HepG2 (cell line): ENCODE data around the gene C9orf50. TPM values are rescaled to one million over a fixed set of nuclear protein-coding genes. Genes with fewer than 3 reads are reported as not detected.

Experiments used
- ATAC-seq: fragments of 200-7000 bp; cut with Tn5 transposase; 3 replicates; pipeline ENCODE4 v1.9.1; 2020; ENCODE audit warnings: mild to moderate bottlenecking, moderate library complexity
- BruUV-seq: library from RNA; stranded (reverse); fragments of 400-500 nt; replicated peaks from 2 replicates; lab custom pipeline; 2021; lab: Mats Ljungman, UMichigan
- CTCF ChIA-PET: fragments of 300-600 bp; formaldehyde crosslinking; extraction: SDS; loops from one replicate; lab custom pipeline; 2021; ENCODE audit warnings: low total read pairs, inconsistent platforms, low intra/inter-chr PET ratio; lab: Yijun Ruan, JAX
- POLR2A ChIA-PET: fragments of 350-600 bp; sonication (Branson Sonifier 250); formaldehyde crosslinking; loops from one replicate; lab custom pipeline; 2020; ENCODE audit warnings: antibody characterized with exemption, inconsistent platforms; lab: Yijun Ruan, JAX
- DNase-seq: peaks from one replicate; pipeline ENCODE4 v3.0.0-alpha.2; 2015; ENCODE audit warnings: low spot score
- FAIRE-seq: peaks from 3 replicates; lab custom pipeline; 2011; peaks lifted over from hg19 to GRCh38; lab: Jason Lieb, UNC
- H2AFZ ChIP-seq: one replicate; pipeline ENCODE4 v1.6.1; 2011; ENCODE audit warnings: low read length, inconsistent platforms
- H3K27ac ChIP-seq: fragments of 300-600 bp; 3 replicates; pipeline ENCODE4 v1.8.0; 2011; ENCODE audit warnings: mixed run types, mild to moderate bottlenecking, mixed read lengths, low read length, inconsistent platforms; ENCODE audit not compliant: insufficient read depth; ENCODE audit errors: extremely low read length
- H3K27me3 ChIP-seq, 2 experiments: fragments of 200-600 bp in 1 of 2; 2 replicates in 1 of 2; 3 replicates in 1 of 2; pipeline versions ENCODE4 v1.6.0 to v1.8.0; 2011; ENCODE audit warnings: low read length in 2 of 2, mild to moderate bottlenecking in 2 of 2, moderate library complexity in 2 of 2, inconsistent platforms in 1 of 2; ENCODE audit not compliant: insufficient read depth in 2 of 2, control insufficient read depth in 1 of 2
- H3K36me3 ChIP-seq, 2 experiments: fragments of 200-600 bp in 1 of 2; replicated peaks in 1 of 2; 2 replicates in 1 of 2; 3 replicates in 1 of 2; pipeline versions ENCODE4 v1.5.1 to v1.8.0; 2011; ENCODE audit warnings: low read length in 2 of 2, inconsistent platforms in 1 of 2; ENCODE audit not compliant: insufficient read depth in 2 of 2, control insufficient read depth in 1 of 2
- H3K4me1 ChIP-seq: 2 replicates; pipeline ENCODE4 v1.5.1; 2012; ENCODE audit warnings: low read length, inconsistent platforms; ENCODE audit not compliant: insufficient read depth
- H3K4me2 ChIP-seq: 2 replicates; pipeline ENCODE4 v1.6.0; 2011; ENCODE audit warnings: low read depth, low read length, inconsistent platforms
- H3K4me3 ChIP-seq, 3 experiments: fragments of 200-600 bp in 1 of 3; sonication (generic), shearing (Covaris generic) in 1 of 3; replicated peaks in 1 of 3; 2 replicates each; pipeline ENCODE4 v1.5.1; 2011 to 2016; ENCODE audit warnings: low read length in 3 of 3, inconsistent platforms in 2 of 3, low read depth in 2 of 3, mild to moderate bottlenecking in 2 of 3, control low read depth in 1 of 3, mixed read lengths in 1 of 3; ENCODE audit not compliant: insufficient read depth in 1 of 3
- H3K79me2 ChIP-seq: one replicate; pipeline ENCODE4 v1.6.1; 2011; ENCODE audit warnings: low read length, inconsistent platforms; ENCODE audit not compliant: insufficient read depth
- H3K9ac ChIP-seq: 2 replicates; pipeline ENCODE4 v1.6.0; 2011; ENCODE audit warnings: mild to moderate bottlenecking, low read depth, low read length, inconsistent platforms; ENCODE audit not compliant: insufficient read depth
- H3K9me3 ChIP-seq: 2 replicates; pipeline ENCODE4 v1.5.1; 2012; ENCODE audit warnings: mild to moderate bottlenecking, low read length
- H4K20me1 ChIP-seq: 2 replicates; pipeline ENCODE4 v1.6.0; 2011; ENCODE audit warnings: inconsistent platforms, mild to moderate bottlenecking, low read length, moderate library complexity; ENCODE audit not compliant: insufficient read depth
- ASH2L ChIP-seq: fragments of 300-600, 200-600 bp; sonication (generic); IDR thresholded peaks from 2 replicates; pipeline ENCODE4 v1.7.0; 2017; ENCODE audit warnings: low read depth, mild to moderate bottlenecking, moderate library complexity, mixed read lengths, low read length; ENCODE audit not compliant: insufficient read length
- HES4 ChIP-seq: sonication (generic); formaldehyde crosslinking; IDR thresholded peaks from 2 replicates; pipeline ENCODE4 v1.9.0; 2021; ENCODE audit warnings: mild to moderate bottlenecking, missing genetic modification reagents, borderline replicate concordance
- HNRNPK ChIP-seq: fragments of 200-400 bp; formaldehyde crosslinking; IDR thresholded peaks from 2 replicates; pipeline ENCODE4 v1.6.1; 2018; ENCODE audit warnings: low read length, low read depth, moderate library complexity, mild to moderate bottlenecking; ENCODE audit not compliant: poor library complexity, severe bottlenecking
- MED1 ChIP-seq: sonication (generic); formaldehyde crosslinking; IDR thresholded peaks from 2 replicates; pipeline ENCODE4 v1.4.0; 2020; ENCODE audit warnings: missing genetic modification reagents
- PCBP1 ChIP-seq: fragments of 200-400 bp; formaldehyde crosslinking; IDR thresholded peaks from 2 replicates; pipeline ENCODE4 v1.6.1; 2017; ENCODE audit warnings: mild to moderate bottlenecking, low read depth, low read length, borderline replicate concordance
- SAFB2 ChIP-seq: sonication (generic); formaldehyde crosslinking; IDR thresholded peaks from 2 replicates; pipeline ENCODE4 v1.5.1; 2020; ENCODE audit warnings: missing genetic modification reagents, low read depth, mild to moderate bottlenecking, borderline replicate concordance
- SP2 ChIP-seq: sonication (generic); formaldehyde crosslinking; IDR thresholded peaks from 2 replicates; pipeline ENCODE4 v1.5.1; 2020; ENCODE audit warnings: mild to moderate bottlenecking, missing genetic modification reagents
- ZBTB14 ChIP-seq: sonication (generic); formaldehyde crosslinking; IDR thresholded peaks from 2 replicates; pipeline ENCODE4 v1.4.0; 2020; ENCODE audit warnings: missing genetic modification reagents
- ZKSCAN5 ChIP-seq: sonication (generic); formaldehyde crosslinking; IDR thresholded peaks from 2 replicates; pipeline ENCODE4 v1.5.1; 2020; ENCODE audit warnings: mild to moderate bottlenecking, missing genetic modification reagents
- ZNF101 ChIP-seq: sonication (generic); formaldehyde crosslinking; IDR thresholded peaks from 2 replicates; pipeline ENCODE4 v1.4.0; 2020; ENCODE audit warnings: mild to moderate bottlenecking, low read depth, missing genetic modification reagents, borderline replicate concordance
- ZNF160 ChIP-seq: sonication (generic); formaldehyde crosslinking; IDR thresholded peaks from 2 replicates; pipeline ENCODE4 v1.8.0; 2022; ENCODE audit warnings: mild to moderate bottlenecking, inconsistent platforms, missing genetic modification reagents
- ZNF367 ChIP-seq: sonication (generic); formaldehyde crosslinking; IDR thresholded peaks from 2 replicates; pipeline ENCODE4 v1.4.0; 2020; ENCODE audit warnings: missing genetic modification reagents, borderline replicate concordance
- ZNF431 ChIP-seq: sonication (generic); formaldehyde crosslinking; IDR thresholded peaks from 2 replicates; pipeline ENCODE4 v1.9.0; 2022; ENCODE audit warnings: missing genetic modification reagents, low read depth, mild to moderate bottlenecking, borderline replicate concordance
- ZNF451 ChIP-seq: sonication (generic); formaldehyde crosslinking; IDR thresholded peaks from 2 replicates; pipeline ENCODE4 v1.5.0; 2020; ENCODE audit warnings: mild to moderate bottlenecking, missing genetic modification reagents
- ZNF761 ChIP-seq: sonication (generic); formaldehyde crosslinking; conservative IDR thresholded peaks from 2 replicates; pipeline ENCODE4 v1.4.0; 2020; ENCODE audit warnings: mild to moderate bottlenecking, missing genetic modification reagents
- ZNF883 ChIP-seq: sonication (generic); formaldehyde crosslinking; IDR thresholded peaks from 2 replicates; pipeline ENCODE4 v1.5.1; 2020; ENCODE audit warnings: mild to moderate bottlenecking, missing genetic modification reagents; ENCODE audit errors: not compliant biosample characterization
- WGBS: methylation state at CpG from one replicate; pipeline ENCODE4 v1.1.6; 2017; ENCODE audit warnings: low lambda C conversion rate; 5-methylcytosine and 5-hydroxymethylcytosine counted together
- in situ Hi-C: cut with HindIII; loops from 2 replicates; pipeline ENCODE4 v1.10.0; 2017; ENCODE audit warnings: low pct_unique_long_range_greater_than_20kb; ENCODE audit not compliant: extremely low pct_ligation_motif_present
- intact Hi-C: fragments of 100-400 bp; cut with micrococcal nuclease; formaldehyde crosslinking; loops from one replicate; pipeline ENCODE4 v1.10.0; 2022; ENCODE audit not compliant: unreplicated experiment
- polyA plus RNA-seq, 8 experiments: library from polyadenylated mRNA; depleted of rRNA in 3 of 8; stranded (reverse) in 7 of 8; unstranded in 1 of 8; fragments of >200 nt; fragmentation: Illumina TruSeq in 4 of 8; extraction: Trizol in 4 of 8; gene quantifications; 2 replicates each; pipeline versions ENCODE4 v1.2.1 to v1.2.3, GENCODE V29; 2011 to 2016; ENCODE audit warnings: low read depth in 4 of 8, missing spikeins in 1 of 8, mixed read lengths in 1 of 8; ENCODE audit not compliant: insufficient read depth in 1 of 8
- total RNA-seq, 5 experiments: library from RNA; depleted of rRNA; stranded (reverse); fragments of >200 nt; fragmentation: Illumina TruSeq; extraction: Trizol; gene quantifications; 2 replicates each; pipeline ENCODE4 v1.2.3, GENCODE V29; 2016; ENCODE audit warnings: low read depth in 1 of 5
- TF ChIP-seq, protein P1 (sequence below): sonication (generic); formaldehyde crosslinking; IDR thresholded peaks from 2 replicates; pipeline ENCODE4 v1.5.1; 2020; ENCODE audit warnings: mild to moderate bottlenecking, missing genetic modification reagents, moderate library complexity

The C9orf50 gene
- total and polyA plus RNA-seq, 2 of the 13 experiments (the other 11 are each of a cell fraction or from before 2014, with no cell fraction given), result not detected

DNA sequence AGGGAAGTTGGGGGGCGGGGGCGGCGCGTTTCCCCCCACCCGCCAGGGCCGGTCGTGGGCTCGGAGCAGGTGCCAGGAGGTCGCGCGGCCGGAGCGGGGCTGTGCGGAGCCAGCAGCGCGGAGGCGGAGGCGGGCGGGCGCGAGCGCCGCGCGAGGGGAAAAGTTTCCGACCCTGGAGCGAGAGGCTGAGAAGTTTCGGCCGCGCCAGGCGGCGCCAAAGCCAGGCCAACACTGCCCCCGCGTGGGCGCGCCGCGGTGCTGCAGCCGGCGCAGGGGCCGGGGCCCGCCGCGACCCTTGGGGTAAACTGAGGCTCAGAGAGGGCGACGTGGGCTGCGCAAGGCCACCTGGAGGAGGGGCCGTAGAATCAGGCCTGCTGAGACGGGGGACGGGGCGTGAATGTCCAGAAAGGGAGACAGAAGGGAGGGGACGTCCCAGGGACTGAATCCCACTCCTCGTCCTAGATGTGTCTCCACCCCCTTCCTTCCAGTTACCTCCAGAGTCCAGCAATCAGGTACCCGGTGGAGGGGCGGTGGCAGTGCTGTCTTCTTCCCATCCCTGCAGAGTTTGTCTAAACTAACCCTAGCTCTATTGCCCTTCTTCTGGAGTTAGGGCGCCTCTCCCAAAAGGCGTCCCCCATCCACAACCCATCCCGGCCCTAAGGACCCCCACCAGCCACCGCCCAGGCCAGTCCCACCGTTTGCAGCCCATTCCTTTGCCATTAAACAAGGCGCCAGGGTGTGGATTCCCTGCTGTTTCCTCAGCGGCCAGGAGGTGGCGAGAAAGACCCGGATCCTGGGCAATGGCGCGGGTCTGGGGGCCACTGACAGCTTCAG is 10.2 kb downstream of the C9orf50 start:
- H2AFZ ChIP-seq, result no peak overlapping the region
- ChIA-PET CTCF (interaction anchor here (0.9 to 2.9 kb wide), 7 partner anchors 41 to 479 kb away, joined by 3 to 13 read pairs (median 4); no protein-coding TSS in a partner anchor), POLR2A (interaction anchor here (0.9 to 1.5 kb wide), 7 partner anchors 13 to 470 kb away, joined by 3 to 4 read pairs (median 3); partner anchors contain the start of genes IER5L and NTMT1)
- no peaks in the 10 kb centered on the region for H4K20me1 ChIP-seq
- in situ Hi-C loops, result loop anchor here (10.0 kb wide), 3 partner anchors 116 to 436 kb away; partner anchors contain the start of gene IER5L
- H3K4me1 ChIP-seq, result peaks cover 62% of the 10 kb centered on the region
- no peak for FAIRE-seq
- no peaks in the 10 kb centered on the region for H3K27me3 ChIP-seq
- no TSS peak for BruUV-seq
- peak overlapping the region; percentile 58 for H3K27ac ChIP-seq
- H3K4me3 ChIP-seq, result peak overlapping the region; percentile 69 to 87 (median 81)
- peak overlapping the region; percentile 97 for H3K4me2 ChIP-seq
- H3K79me2 ChIP-seq, result peaks cover 3% of the 10 kb centered on the region
- H3K9me3 ChIP-seq, result no peaks in the 10 kb centered on the region
- 7% methylated on average over 17 of the region's 66 CpGs for WGBS
- intact Hi-C loops, result no loop called here
- peak; percentile 57 for ATAC-seq
- DNase-seq, result peak; percentile 48
- peak overlapping the region; percentile 72 for H3K9ac ChIP-seq
- H3K36me3 ChIP-seq, result no peaks in the 10 kb centered on the region; a peak in 1 of 5 replicates
- TF ChIP-seq HNRNPK (peak; percentile 9), ZNF367 (CRISPR knock-in tag) (no peak), PCBP1 (no peak), SP2 (CRISPR knock-in tag) (0 out of 2 replicates have a peak, but pooled peaks have one; percentile 43), ASH2L (peak; percentile 49), HES4 (CRISPR knock-in tag) (0 out of 2 replicates have a peak, but pooled peaks have one; percentile 32), ZNF883 (CRISPR knock-in tag) (no peak), MED1 (CRISPR knock-in tag) (peak; percentile 14; the same call in 1 of the 2 replicates), ZNF101 (CRISPR knock-in tag) (no peak), SAFB2 (CRISPR knock-in tag) (0 out of 2 replicates have a peak, but pooled peaks have one; percentile 41), ZNF160 (CRISPR knock-in tag) (no peak), ZNF761 (0 out of 2 replicates have a peak, but pooled peaks have one; percentile 41), ZNF451 (CRISPR knock-in tag) (peak; percentile 32; the same call in 1 of the 2 replicates), ZNF431 (CRISPR knock-in tag) (0 out of 2 replicates have a peak, but pooled peaks have one; percentile 53), ZKSCAN5 (CRISPR knock-in tag) (no peak), ZBTB14 (CRISPR knock-in tag) (peak; percentile 57; the same call in 1 of the 2 replicates)
- TF ChIP-seq, protein P1, sequence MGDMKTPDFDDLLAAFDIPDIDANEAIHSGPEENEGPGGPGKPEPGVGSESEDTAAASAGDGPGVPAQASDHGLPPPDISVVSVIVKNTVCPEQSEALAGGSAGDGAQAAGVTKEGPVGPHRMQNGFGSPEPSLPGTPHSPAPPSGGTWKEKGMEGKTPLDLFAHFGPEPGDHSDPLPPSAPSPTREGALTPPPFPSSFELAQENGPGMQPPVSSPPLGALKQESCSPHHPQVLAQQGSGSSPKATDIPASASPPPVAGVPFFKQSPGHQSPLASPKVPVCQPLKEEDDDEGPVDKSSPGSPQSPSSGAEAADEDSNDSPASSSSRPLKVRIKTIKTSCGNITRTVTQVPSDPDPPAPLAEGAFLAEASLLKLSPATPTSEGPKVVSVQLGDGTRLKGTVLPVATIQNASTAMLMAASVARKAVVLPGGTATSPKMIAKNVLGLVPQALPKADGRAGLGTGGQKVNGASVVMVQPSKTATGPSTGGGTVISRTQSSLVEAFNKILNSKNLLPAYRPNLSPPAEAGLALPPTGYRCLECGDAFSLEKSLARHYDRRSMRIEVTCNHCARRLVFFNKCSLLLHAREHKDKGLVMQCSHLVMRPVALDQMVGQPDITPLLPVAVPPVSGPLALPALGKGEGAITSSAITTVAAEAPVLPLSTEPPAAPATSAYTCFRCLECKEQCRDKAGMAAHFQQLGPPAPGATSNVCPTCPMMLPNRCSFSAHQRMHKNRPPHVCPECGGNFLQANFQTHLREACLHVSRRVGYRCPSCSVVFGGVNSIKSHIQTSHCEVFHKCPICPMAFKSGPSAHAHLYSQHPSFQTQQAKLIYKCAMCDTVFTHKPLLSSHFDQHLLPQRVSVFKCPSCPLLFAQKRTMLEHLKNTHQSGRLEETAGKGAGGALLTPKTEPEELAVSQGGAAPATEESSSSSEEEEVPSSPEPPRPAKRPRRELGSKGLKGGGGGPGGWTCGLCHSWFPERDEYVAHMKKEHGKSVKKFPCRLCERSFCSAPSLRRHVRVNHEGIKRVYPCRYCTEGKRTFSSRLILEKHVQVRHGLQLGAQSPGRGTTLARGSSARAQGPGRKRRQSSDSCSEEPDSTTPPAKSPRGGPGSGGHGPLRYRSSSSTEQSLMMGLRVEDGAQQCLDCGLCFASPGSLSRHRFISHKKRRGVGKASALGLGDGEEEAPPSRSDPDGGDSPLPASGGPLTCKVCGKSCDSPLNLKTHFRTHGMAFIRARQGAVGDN (CRISPR knock-in tag), result peak; percentile 31; the same call in 1 of the 2 replicates
